Endodermal cell (in vitro differentiated cells): ENCODE data around the gene ACBD4. TPM values are rescaled to one million over a fixed set of nuclear protein-coding genes. Genes with fewer than 3 reads are reported as not detected.

ENCODE experiments used
- DNase-seq: peaks from one replicate; pipeline ENCODE4 v3.0.0-alpha.2; 2017
- H3K27ac ChIP-seq: 2 replicates; pipeline ENCODE4 v1.5.1; 2013; ENCODE audit warnings: mild to moderate bottlenecking, low read depth, low read length, moderate library complexity
- H3K27me3 ChIP-seq: 2 replicates; pipeline ENCODE4 v1.6.1; 2013; ENCODE audit warnings: mild to moderate bottlenecking, low read length, moderate library complexity; ENCODE audit not compliant: insufficient read depth, control insufficient read depth, poor library complexity, severe bottlenecking
- H3K36me3 ChIP-seq: 2 replicates; pipeline ENCODE4 v1.7.0; 2013; ENCODE audit warnings: mild to moderate bottlenecking, low read length, moderate library complexity; ENCODE audit not compliant: control insufficient read depth, insufficient read depth
- H3K4me1 ChIP-seq: one replicate; pipeline ENCODE4 v1.7.0; 2013; ENCODE audit warnings: low read length; ENCODE audit not compliant: control insufficient read depth, insufficient read depth
- H3K4me3 ChIP-seq: 2 replicates; pipeline ENCODE4 v1.5.1; 2013; ENCODE audit warnings: mild to moderate bottlenecking, low read length, moderate library complexity
- H3K9ac ChIP-seq: 2 replicates; pipeline ENCODE4 v1.6.1; 2013; ENCODE audit warnings: mild to moderate bottlenecking, low read length, moderate library complexity; ENCODE audit not compliant: poor library complexity, severe bottlenecking; ENCODE audit errors: extremely low read depth
- H3K9me3 ChIP-seq: 2 replicates; pipeline ENCODE4 v1.6.1; 2013; ENCODE audit warnings: mild to moderate bottlenecking, low read length, moderate library complexity; ENCODE audit not compliant: control insufficient read depth
- H3K27ac Mint-ChIP-seq: 2 replicates; pipeline ENCODE4 v1.8.0; 2020; ENCODE audit warnings: mixed read lengths
- H3K27me3 Mint-ChIP-seq: 2 replicates; pipeline ENCODE4 v1.8.0; 2021; ENCODE audit warnings: mild to moderate bottlenecking, mixed read lengths; ENCODE audit not compliant: insufficient read depth
- H3K36me3 Mint-ChIP-seq: 2 replicates; pipeline ENCODE4 v1.8.0; 2020; ENCODE audit warnings: low read depth, mixed read lengths
- H3K4me1 Mint-ChIP-seq: 2 replicates; pipeline ENCODE4 v1.8.0; 2020; ENCODE audit warnings: mixed read lengths
- H3K4me3 Mint-ChIP-seq: 2 replicates; pipeline ENCODE4 v1.8.0; 2020; ENCODE audit warnings: mild to moderate bottlenecking, moderate library complexity, mixed read lengths
- H3K9me3 Mint-ChIP-seq: 2 replicates; pipeline ENCODE4 v1.8.0; 2020; ENCODE audit warnings: mild to moderate bottlenecking, mixed read lengths
- WGBS, 2 experiments: methylation state at CpG; one replicate each; pipeline versions ENCODE4 v1.1.5 to v1.1.7; 2013; ENCODE audit warnings: missing lambda C conversion rate in 2 of 2, mixed read lengths in 1 of 2; ENCODE audit not compliant: insufficient coverage in 1 of 2, insufficient read length in 1 of 2; 5-methylcytosine and 5-hydroxymethylcytosine counted together
- total RNA-seq, 2 donors: library from RNA; stranded (reverse); fragmentation: NEBNext Ultra II Directional in 1 of 2; extraction: Animal tissue kit (Norgen Biotek cat#: 25700) in 1 of 2; gene quantifications; 2 replicates in 1 of 2; 3 replicates in 1 of 2; pipeline ENCODE4 v1.2.1, GENCODE V29; 2021
- TF ChIP-seq, protein P1 (sequence below): fragments of 200-600 bp; sonication (generic); conservative IDR thresholded peaks from 2 replicates; pipeline ENCODE4 v1.5.0; 2021; ENCODE audit warnings: antibody characterized with exemption, mild to moderate bottlenecking

Gene ACBD4
- total RNA-seq, 2 donors from 2014 or later: 17.4 to 19.5 TPM

DNA sequence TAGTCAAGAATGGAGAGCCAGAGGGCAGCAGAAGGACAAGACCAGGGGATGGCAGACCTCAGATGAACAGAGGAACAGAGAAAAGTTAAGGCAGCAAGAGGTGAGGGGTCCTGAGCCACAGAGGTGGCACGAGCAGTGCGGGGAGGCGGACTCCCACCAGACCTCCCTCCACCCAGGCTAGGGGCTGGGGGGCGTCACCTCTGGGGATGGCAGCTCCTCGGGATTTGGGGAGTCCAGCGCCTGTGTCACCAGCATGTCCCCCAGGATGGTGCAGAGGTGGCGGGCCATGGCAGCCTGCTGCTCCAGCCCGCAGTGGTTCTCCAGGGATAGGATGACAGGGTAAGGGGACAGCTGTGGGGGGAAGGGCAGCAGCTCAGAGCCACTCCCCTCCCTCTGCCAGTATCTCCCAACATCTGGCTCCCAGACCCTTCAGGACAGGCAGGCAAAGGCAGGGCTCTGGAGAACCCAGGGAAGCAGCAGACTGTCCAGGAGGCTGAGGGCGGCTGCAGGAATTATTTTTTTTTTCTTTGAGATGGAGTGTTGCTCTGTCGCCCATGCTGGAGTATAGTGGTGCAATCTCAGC, 19.0 kb upstream of the ACBD4 start:
- TF ChIP-seq, protein P1, sequence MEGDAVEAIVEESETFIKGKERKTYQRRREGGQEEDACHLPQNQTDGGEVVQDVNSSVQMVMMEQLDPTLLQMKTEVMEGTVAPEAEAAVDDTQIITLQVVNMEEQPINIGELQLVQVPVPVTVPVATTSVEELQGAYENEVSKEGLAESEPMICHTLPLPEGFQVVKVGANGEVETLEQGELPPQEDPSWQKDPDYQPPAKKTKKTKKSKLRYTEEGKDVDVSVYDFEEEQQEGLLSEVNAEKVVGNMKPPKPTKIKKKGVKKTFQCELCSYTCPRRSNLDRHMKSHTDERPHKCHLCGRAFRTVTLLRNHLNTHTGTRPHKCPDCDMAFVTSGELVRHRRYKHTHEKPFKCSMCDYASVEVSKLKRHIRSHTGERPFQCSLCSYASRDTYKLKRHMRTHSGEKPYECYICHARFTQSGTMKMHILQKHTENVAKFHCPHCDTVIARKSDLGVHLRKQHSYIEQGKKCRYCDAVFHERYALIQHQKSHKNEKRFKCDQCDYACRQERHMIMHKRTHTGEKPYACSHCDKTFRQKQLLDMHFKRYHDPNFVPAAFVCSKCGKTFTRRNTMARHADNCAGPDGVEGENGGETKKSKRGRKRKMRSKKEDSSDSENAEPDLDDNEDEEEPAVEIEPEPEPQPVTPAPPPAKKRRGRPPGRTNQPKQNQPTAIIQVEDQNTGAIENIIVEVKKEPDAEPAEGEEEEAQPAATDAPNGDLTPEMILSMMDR: no peak
- Mint-ChIP-seq H3K27me3 (peaks cover 2% of the 10 kb centered on the region), H3K9me3 (no peaks in the 10 kb centered on the region), H3K4me1 (no peaks in the 10 kb centered on the region), H3K4me3 (no peak overlapping the region), H3K36me3 (peaks cover 6% of the 10 kb centered on the region), H3K27ac (no peak overlapping the region)
- Histone ChIP-seq H3K9me3 (no peaks in the 10 kb centered on the region), H3K9ac (no peak overlapping the region), H3K4me3 (no peak overlapping the region), H3K27me3 (no peaks in the 10 kb centered on the region), H3K27ac (no peak overlapping the region), H3K4me1 (no peaks in the 10 kb centered on the region), H3K36me3 (no peaks in the 10 kb centered on the region)
- 90 to 92% methylated on average over 4 to 10 of the region's 10 CpGs for WGBS, 2 experiments
- DNase-seq: no peak

DNA sequence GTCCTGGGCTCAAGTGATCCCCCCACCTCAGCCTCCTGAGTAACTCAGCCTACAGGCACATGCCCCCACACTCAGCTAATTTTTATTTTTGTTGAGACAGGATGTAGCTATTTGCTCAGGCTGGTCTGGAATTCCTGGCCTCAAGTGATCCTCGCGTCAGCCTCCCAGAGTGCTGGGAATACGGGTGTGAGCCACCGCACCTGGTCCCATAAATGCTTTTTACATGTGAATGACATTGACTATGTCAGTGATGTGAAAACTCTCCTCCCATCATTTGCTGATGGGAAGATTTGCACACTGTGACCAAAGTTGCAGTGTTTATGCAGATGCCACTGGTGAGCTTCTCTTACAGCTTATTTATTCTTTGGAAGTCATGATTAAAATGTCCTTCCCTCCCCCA, 18.2 kb upstream of the ACBD4 start:
- TF ChIP-seq, protein P1: no peak
- Mint-ChIP-seq H3K4me3 (no peak overlapping the region), H3K36me3 (peaks cover 6% of the 10 kb centered on the region), H3K9me3 (no peaks in the 10 kb centered on the region), H3K27me3 (peaks cover 3% of the 10 kb centered on the region), H3K27ac (no peak overlapping the region), H3K4me1 (no peaks in the 10 kb centered on the region)
- Histone ChIP-seq H3K4me1 (no peaks in the 10 kb centered on the region), H3K4me3 (no peak overlapping the region), H3K27me3 (no peaks in the 10 kb centered on the region), H3K27ac (no peak overlapping the region), H3K36me3 (no peaks in the 10 kb centered on the region), H3K9me3 (no peaks in the 10 kb centered on the region), H3K9ac (no peak overlapping the region)
- WGBS, 2 experiments: 91 to 100% methylated on average over 4 of the region's 4 CpGs
- DNase-seq: no peak

DNA sequence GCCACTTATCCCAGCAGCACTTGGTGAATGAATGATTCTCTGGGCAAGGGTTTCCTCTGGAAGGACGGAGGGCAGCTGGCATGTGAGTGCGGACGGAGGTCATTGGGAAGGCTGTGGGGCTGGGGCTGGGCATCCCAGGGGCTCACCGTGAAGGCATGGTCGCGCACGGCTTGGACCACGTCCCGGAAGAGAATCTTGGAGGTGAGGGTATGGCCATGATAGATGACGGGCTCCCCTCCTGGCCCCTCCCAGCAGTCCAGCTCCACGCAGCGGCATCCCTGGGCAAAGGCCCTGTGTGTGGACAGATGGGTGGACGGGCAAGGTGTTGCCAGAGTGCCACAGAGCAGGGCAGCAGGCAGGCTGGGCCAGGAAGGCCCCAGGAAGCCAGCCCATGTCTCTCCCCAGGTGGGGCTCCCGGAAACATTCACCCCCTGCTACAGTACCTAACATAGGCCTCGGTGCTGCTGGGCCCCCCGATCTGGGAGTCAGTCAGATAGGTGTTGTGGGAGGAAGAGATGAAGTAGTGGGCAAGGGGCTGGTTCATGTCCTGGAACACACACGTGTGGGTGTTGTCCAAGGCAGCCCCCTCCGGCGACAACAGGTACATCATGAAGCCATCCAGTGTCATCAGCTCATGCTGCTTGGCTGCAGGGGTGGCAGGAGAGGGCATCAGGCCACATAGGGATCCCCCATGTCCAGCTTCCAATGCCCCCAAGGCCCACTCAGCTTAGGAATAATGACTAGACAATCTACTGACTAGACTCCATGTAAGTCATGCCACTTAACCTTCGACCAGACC, 17.4 kb upstream of the ACBD4 start:
- Mint-ChIP-seq H3K4me3 (no peak overlapping the region), H3K9me3 (no peaks in the 10 kb centered on the region), H3K4me1 (no peaks in the 10 kb centered on the region), H3K27me3 (peaks cover 3% of the 10 kb centered on the region), H3K27ac (no peak overlapping the region), H3K36me3 (peaks cover 6% of the 10 kb centered on the region)
- no peak for DNase-seq
- Histone ChIP-seq H3K4me3 (no peak overlapping the region), H3K9ac (no peak overlapping the region), H3K9me3 (no peaks in the 10 kb centered on the region), H3K27ac (no peak overlapping the region), H3K36me3 (no peaks in the 10 kb centered on the region), H3K4me1 (no peaks in the 10 kb centered on the region), H3K27me3 (no peaks in the 10 kb centered on the region)
- 94 to 97% methylated on average over 10 to 19 of the region's 20 CpGs for WGBS, 2 experiments
- TF ChIP-seq, protein P1: no peak
